Left cardiac atrium (tissue), 4 donors: ENCODE results near the gene GAS2L1. TPM values are rescaled to one million over a fixed set of nuclear protein-coding genes. Genes with fewer than 3 reads are reported as not detected.

Source experiments
- ATAC-seq, 2 donors: fragments of 200-7000 bp; cut with Tn5 transposase; one replicate each; pipeline ENCODE4 v1.9.1; 2020; ENCODE audit warnings: mild to moderate bottlenecking in 2 of 2, moderate library complexity in 2 of 2
- DNase-seq: peaks from one replicate; pipeline ENCODE4 v3.0.0-alpha.2; 2020
- intact Hi-C, 2 donors: fragments of 100-400 bp; cut with DNase I; formaldehyde crosslinking; loops; one replicate each; pipeline versions ENCODE4 v1.14.1 to v1.15.1; 2022 to 2023
- total RNA-seq, 2 donors: library from RNA; stranded (reverse); fragmentation: NEBNext Ultra II Directional; extraction: Animal tissue kit (Norgen Biotek cat#: 25700); gene quantifications; one replicate each; pipeline ENCODE4 v1.2.1, GENCODE V29; 2021
- donor health status: DM: no; HTN: yes; CAD: no.
- donor health status: DM: no; HTN: yes; CAD: no; lungs with severe emphysema.
- donor health status: DM: yes; HTN: yes; CAD: no.
- donor health status: Dilated cardiomyopathy.

Gene GAS2L1
- total RNA-seq, 2 donors from 2014 or later: 20.1 to 25.2 TPM

GRCh38 chr22:29306835-29307595, 565 bp downstream of the GAS2L1 start:
- peak; percentile 74 to 81 for ATAC-seq
- intact Hi-C loops: loop anchor here in 1 of 2 donors (5.0 kb wide), 2 partner anchors 35 to 50 kb away; no protein-coding TSS in a partner anchor
- DNase-seq: peak; percentile 90

GRCh38 chr22:29307596-29308147, 1.2 kb downstream of the GAS2L1 start:
- intact Hi-C loops: loop anchor here in 1 of 2 donors (5.0 kb wide), 2 partner anchors 35 to 50 kb away; no protein-coding TSS in a partner anchor
- DNase-seq (no peak), ATAC-seq (no peak)

- no peak for ATAC-seq
- peak; percentile 39 for DNase-seq
Measured at GRCh38 chr22:29308148-29308790, 1.8 kb downstream of the GAS2L1 start.

GRCh38 chr22:29308791-29309262, 2.4 kb downstream of the GAS2L1 start:
- no peak for ATAC-seq
- no peak for DNase-seq
- intact Hi-C loops: loop anchor here in 1 of 2 donors (5.0 kb wide), 2 partner anchors 37 to 48 kb away; no protein-coding TSS in a partner anchor

More at GRCh38 chr22:29308148-29308790, 1.8 kb downstream of the GAS2L1 start:
- intact Hi-C loops: loop anchor here in 1 of 2 donors (5.0 kb wide), 2 partner anchors 36 to 49 kb away; no protein-coding TSS in a partner anchor

GRCh38 chr22:29309332-29310064, 3.0 kb downstream of the GAS2L1 start:
- ATAC-seq (peak in 1 of 2 donors; percentile 0), DNase-seq (peak; percentile 62)
- intact Hi-C loops: loop anchor here in 1 of 2 donors (5.0 kb wide), 2 partner anchors 37 to 48 kb away; no protein-coding TSS in a partner anchor

GRCh38 chr22:29310065-29310862, 3.8 kb downstream of the GAS2L1 start:
- ATAC-seq (peak in 1 of 2 donors; percentile 0), DNase-seq (no peak)
- intact Hi-C loops: no loop called here

- DNase-seq (peak; percentile 96), ATAC-seq (peak; percentile 70 to 74)
- intact Hi-C loops: no loop called here
Measured at GRCh38 chr22:29310863-29311339, 4.5 kb downstream of the GAS2L1 start.

- DNase-seq: peak; percentile 43
- intact Hi-C loops: no loop called here
- peak in 1 of 2 donors; percentile 0 for ATAC-seq
Measured at GRCh38 chr22:29311464-29312217, 5.2 kb downstream of the GAS2L1 start.

- ATAC-seq (no peak), DNase-seq (peak; percentile 44)
- intact Hi-C loops: no loop called here
Measured at GRCh38 chr22:29312218-29313125, 6.0 kb downstream of the GAS2L1 start.

GRCh38 chr22:29313126-29313575, 6.7 kb downstream of the GAS2L1 start:
- DNase-seq: peak; percentile 52
- intact Hi-C loops: no loop called here
- peak; percentile 1 to 5 for ATAC-seq

- intact Hi-C loops: no loop called here
Measured at GRCh38 chr22:29313576-29314466, 7.4 kb downstream of the GAS2L1 start.

GRCh38 chr22:29314537-29315285, 8.3 kb downstream of the GAS2L1 start:
- DNase-seq (no peak), ATAC-seq (no peak)
- intact Hi-C loops: no loop called here

More at GRCh38 chr22:29313576-29314466, 7.4 kb downstream of the GAS2L1 start:
- DNase-seq: no peak
- ATAC-seq: no peak

GRCh38 chr22:29315286-29316140, 9.1 kb downstream of the GAS2L1 start, which contains the start of gene RASL10A:
RASL10A (minus strand) TSS chr22:29315697; CDS start chr22:29315246, 451 bp downstream.
- ATAC-seq: no peak
- DNase-seq: no peak
- intact Hi-C loops: no loop called here
